Bronchial epithelial cell (primary cell): Measurements from ENCODE around the gene HIVEP3. TPM values are rescaled to one million over a fixed set of nuclear protein-coding genes. Genes with fewer than 3 reads are reported as not detected.

Experiments used
- DNase-seq: peaks from one replicate; pipeline ENCODE4 v3.0.0-alpha.2; 2010; ENCODE audit warnings: low read depth
- FAIRE-seq: peaks from 2 replicates; lab custom pipeline; 2011; peaks lifted over from hg19 to GRCh38; lab: Jason Lieb, UNC
- H3K27me3 ChIP-seq: 2 replicates; pipeline ENCODE4 v1.5.1; 2011; ENCODE audit warnings: low read length; ENCODE audit not compliant: control insufficient read depth, insufficient read depth
- H3K36me3 ChIP-seq: 2 replicates; pipeline ENCODE4 v1.5.1; 2011; ENCODE audit warnings: low read length; ENCODE audit not compliant: control insufficient read depth, insufficient read depth
- H3K4me3 ChIP-seq: 2 replicates; pipeline ENCODE4 v1.5.1; 2011; ENCODE audit warnings: mild to moderate bottlenecking, low read depth, low read length, control low read depth
- total RNA-seq: library from RNA; depleted of rRNA; stranded (reverse); fragments of >200 nt; gene quantifications from 2 replicates; pipeline ENCODE4 v1.2.1, GENCODE V29; 2014
- TF ChIP-seq, protein P1 (sequence below): IDR thresholded peaks from 2 replicates; pipeline ENCODE4 v1.5.1; 2011; ENCODE audit warnings: mild to moderate bottlenecking, moderate library complexity, low read length, control low read depth, inconsistent platforms; ENCODE audit not compliant: insufficient read depth, severe bottlenecking

HIVEP3 gene
- total RNA-seq, 1 donor from 2014 or later, result under 0.01 TPM

DNA sequence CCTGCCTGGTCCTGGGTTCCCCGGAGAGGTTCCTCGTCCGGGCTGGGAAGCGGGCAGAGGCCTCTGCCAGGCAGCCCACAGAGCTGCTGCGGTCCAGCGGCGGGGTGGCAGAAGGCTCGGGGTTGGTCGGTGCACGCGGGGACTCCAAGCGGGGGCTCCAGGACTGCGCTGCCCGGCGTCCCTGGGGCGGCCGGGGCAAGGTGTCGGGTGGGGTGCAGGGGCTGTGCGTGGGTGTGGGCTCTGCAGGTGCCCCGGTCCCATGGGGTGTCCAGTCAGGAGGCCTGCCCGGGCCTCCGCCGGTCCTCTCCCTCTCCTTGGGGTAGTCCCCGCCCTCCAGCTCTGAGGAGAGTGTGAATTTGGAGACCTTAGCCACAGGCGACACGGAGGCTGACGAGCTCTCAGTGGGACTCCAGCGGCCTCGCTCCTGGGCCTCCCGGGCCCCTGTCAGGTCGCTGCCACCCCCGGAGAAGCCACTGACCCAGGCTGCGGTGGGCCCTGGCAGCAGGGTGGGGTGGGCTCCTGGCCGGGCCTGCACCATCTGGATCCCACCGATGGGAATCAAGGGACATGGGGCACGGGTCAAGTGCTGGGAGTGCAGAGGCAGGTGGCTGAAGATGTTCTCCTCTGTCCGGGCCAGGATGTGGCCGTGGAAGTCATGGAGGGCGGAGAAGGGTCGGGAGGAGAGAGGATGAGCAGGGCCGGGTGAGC, 408.0 kb downstream of the HIVEP3 start:
- Histone ChIP-seq H3K4me3 (no peak overlapping the region), H3K27me3 (no peaks in the 10 kb centered on the region), H3K36me3 (no peaks in the 10 kb centered on the region)
- TF ChIP-seq, protein P1, sequence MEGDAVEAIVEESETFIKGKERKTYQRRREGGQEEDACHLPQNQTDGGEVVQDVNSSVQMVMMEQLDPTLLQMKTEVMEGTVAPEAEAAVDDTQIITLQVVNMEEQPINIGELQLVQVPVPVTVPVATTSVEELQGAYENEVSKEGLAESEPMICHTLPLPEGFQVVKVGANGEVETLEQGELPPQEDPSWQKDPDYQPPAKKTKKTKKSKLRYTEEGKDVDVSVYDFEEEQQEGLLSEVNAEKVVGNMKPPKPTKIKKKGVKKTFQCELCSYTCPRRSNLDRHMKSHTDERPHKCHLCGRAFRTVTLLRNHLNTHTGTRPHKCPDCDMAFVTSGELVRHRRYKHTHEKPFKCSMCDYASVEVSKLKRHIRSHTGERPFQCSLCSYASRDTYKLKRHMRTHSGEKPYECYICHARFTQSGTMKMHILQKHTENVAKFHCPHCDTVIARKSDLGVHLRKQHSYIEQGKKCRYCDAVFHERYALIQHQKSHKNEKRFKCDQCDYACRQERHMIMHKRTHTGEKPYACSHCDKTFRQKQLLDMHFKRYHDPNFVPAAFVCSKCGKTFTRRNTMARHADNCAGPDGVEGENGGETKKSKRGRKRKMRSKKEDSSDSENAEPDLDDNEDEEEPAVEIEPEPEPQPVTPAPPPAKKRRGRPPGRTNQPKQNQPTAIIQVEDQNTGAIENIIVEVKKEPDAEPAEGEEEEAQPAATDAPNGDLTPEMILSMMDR, result no peak
- FAIRE-seq, result no peak
- DNase-seq, result no peak

DNA sequence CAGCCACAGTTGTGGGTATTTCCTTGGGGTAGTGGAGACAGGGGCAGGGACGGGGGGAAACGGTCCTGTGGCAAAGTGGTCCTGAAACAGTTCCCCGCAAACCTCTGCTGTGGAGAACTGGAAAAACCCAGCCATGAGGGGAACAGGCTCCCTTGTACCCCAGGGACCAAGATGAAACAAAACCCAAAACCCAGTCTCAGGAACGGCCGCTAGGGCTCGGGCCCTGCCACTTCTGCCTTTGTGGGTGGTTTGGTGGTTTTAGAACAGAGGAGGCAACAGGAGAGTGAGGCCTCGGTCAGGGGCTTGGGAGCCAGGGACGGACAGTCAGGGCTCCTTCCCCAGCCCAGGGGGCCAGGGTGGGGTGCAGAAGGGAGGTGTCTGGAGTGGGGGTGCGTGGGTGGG, 409.5 kb downstream of the HIVEP3 start:
- no peak overlapping the region for H3K4me3 ChIP-seq
- H3K27me3 ChIP-seq, result no peaks in the 10 kb centered on the region
- no peaks in the 10 kb centered on the region for H3K36me3 ChIP-seq
- DNase-seq (no peak), FAIRE-seq (no peak)
- TF ChIP-seq, protein P1, result no peak

DNA sequence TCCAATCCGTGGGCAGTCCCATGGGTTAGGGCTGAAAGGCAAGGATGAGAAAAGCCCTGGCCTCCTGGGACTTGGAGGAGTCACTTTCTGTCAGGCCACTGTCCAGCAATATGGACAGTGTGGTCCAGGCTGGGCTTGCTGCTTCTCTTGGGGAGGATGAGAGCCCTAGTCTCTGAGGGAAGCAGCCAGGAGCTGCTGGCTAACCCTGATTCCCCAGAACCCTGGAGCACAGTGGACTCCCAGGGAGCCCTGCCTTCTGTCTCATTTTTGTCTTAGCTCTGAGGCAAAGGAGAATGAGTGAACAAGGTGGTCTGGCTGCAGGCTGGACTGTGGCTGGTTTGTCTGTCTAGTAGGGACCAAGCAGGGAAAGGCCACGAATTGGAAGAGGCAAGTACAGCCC, 410.4 kb downstream of the HIVEP3 start:
- FAIRE-seq (peak; percentile 60), DNase-seq (no peak)
- TF ChIP-seq, protein P1, result no peak
- Histone ChIP-seq H3K27me3 (no peaks in the 10 kb centered on the region), H3K4me3 (no peak overlapping the region), H3K36me3 (no peaks in the 10 kb centered on the region)

DNA sequence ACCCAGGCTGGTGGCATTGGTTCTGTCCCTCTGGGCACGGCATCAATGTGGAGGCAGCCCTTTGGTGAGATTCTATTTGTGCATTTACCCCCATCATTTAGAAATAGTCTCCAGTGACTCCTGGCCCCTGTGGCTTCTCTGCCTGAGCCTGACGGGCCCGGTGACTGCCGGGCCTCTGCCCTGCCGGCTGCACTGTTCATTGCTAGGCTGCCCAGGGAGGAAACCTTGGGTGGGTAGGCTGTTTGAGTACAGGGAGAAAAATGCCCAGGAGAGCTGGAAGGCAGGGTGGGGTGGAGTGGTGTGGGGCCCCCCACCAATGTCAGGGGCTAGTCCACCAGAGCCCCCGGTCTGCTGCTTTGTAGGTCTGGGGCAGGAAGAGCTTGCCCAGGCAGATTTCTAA, 410.9 kb downstream of the HIVEP3 start:
- no peaks in the 10 kb centered on the region for H3K36me3 ChIP-seq
- no peak for DNase-seq
- H3K4me3 ChIP-seq, result no peak overlapping the region
- TF ChIP-seq, protein P1, result no peak
- H3K27me3 ChIP-seq, result no peaks in the 10 kb centered on the region
- FAIRE-seq, result no peak

DNA sequence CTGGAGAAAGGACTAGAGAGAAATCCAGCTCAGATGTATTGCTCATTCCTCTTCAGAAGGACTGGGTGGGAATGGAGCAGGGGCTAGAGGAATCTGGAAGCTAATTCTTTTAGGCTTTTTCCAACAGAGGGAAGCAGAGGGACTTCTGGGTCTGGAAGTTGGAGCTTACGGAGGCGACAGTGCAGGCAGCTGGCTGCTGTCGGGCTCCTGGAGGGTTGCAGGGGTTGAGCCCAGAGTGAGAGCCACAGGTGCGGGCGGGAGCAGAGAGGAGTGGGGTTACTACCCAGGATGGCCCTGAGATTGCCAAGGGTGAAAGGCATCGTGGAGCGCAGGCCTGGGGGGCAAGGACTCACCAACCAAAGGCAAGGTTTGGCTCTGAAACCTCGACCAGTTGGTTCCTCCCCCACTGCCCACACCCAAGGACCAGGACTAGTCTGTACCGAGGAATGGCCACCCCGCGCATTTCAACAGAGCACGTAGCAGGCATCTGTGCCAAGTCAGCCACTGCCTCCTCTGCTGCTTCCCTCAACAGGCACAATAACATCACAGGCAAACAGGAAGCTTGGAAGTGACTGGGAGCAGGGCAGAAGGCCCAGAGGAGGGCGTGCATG, 411.5 kb downstream of the HIVEP3 start:
- H3K27me3 ChIP-seq, result no peaks in the 10 kb centered on the region
- no peak for FAIRE-seq
- no peaks in the 10 kb centered on the region for H3K36me3 ChIP-seq
- no peak for DNase-seq
- TF ChIP-seq, protein P1, result no peak
- H3K4me3 ChIP-seq, result no peak overlapping the region
